Uterus (tissue), 4 donors: Measurements from ENCODE around the gene KHDC3L. TPM values are rescaled to one million over a fixed set of nuclear protein-coding genes. Genes with fewer than 3 reads are reported as not detected.
A peak's percentile ranks its signal among the peaks of the same experiment; 100 is the strongest.
"Not testable (repeated sequence)": the region's sequence is repeated elsewhere in the genome, so short reads cannot be mapped to it uniquely, and the experiment has no call there.

ENCODE experiments used
- DNase-seq, 2 donors: peaks; one replicate each; pipeline ENCODE4 v3.0.0-alpha.2; 2019 to 2020
- H3K27ac ChIP-seq, 2 donors: fragments of 200-600 bp; sonication (generic); 1 replicate in 1 of 2; 2 replicates in 1 of 2; pipeline ENCODE4 v1.5.1; 2016 to 2018
- H3K27me3 ChIP-seq, 2 donors: fragments of 200-600 bp; sonication (generic); one replicate each; pipeline ENCODE4 v1.5.1; 2018 to 2019; ENCODE audit warnings: control low read depth in 1 of 2
- H3K36me3 ChIP-seq, 2 donors: fragments of 200-600 bp; sonication (generic); one replicate each; pipeline ENCODE4 v1.5.1; 2019; ENCODE audit warnings: control low read depth in 1 of 2
- H3K4me1 ChIP-seq, 2 donors: fragments of 200-600 bp; sonication (generic); one replicate each; pipeline ENCODE4 v1.5.1; 2018 to 2019; ENCODE audit warnings: control low read depth in 1 of 2
- H3K4me3 ChIP-seq, 2 donors: fragments of 200-600 bp; sonication (generic); 1 replicate in 1 of 2; 2 replicates in 1 of 2; pipeline ENCODE4 v1.5.1; 2018 to 2019; ENCODE audit warnings: mild to moderate bottlenecking in 1 of 2
- H3K9me3 ChIP-seq, 2 donors: fragments of 200-600 bp; sonication (generic); one replicate each; pipeline ENCODE4 v1.5.1; 2019; ENCODE audit warnings: control low read depth in 1 of 2
- POLR2A ChIP-seq, 2 donors: fragments of 450-650 bp; IDR thresholded peaks; one replicate each; pipeline ENCODE4 v1.6.1; 2016; ENCODE audit warnings: antibody characterized with exemption in 2 of 2, mild to moderate bottlenecking in 1 of 2, moderate library complexity in 1 of 2
- intact Hi-C: fragments of 100-400 bp; cut with DNase I; formaldehyde crosslinking; loops from one replicate; pipeline ENCODE4 v1.15.1; 2023; ENCODE audit warnings: low total_unique reads
- total RNA-seq, 4 donors: library from RNA; depleted of rRNA in 3 of 4; stranded (reverse); fragments of >200 nt in 3 of 4; gene quantifications; one replicate each; pipeline versions ENCODE4 v1.1.0 to v1.2.4, GENCODE V29; 2014 to 2023
- TF ChIP-seq, protein P1 (sequence below), 4 experiments: fragments of 200-600 bp in 2 of 4; fragments of 450-650 bp in 2 of 4; sonication (generic) in 2 of 4; IDR thresholded peaks; one replicate each; pipeline ENCODE4 v1.5.1; 2016 to 2019; ENCODE audit warnings: antibody characterized with exemption in 4 of 4, mild to moderate bottlenecking in 2 of 4, moderate library complexity in 1 of 4
- donor health status: DM: yes; HTN: yes; CAD: no.

KHDC3L gene
- total RNA-seq, 4 donors from 2014 or later = 0.28 TPM; not detected in 3

- no peak for TF ChIP-seq POLR2A (IDR thresholded peaks at IDR 0.05)
- Histone ChIP-seq H3K4me3 (no peak overlapping the region), H3K27ac (no peak overlapping the region), H3K27me3 (no peaks in the 10 kb centered on the region), H3K4me1 (no peaks in the 10 kb centered on the region), H3K9me3 (no peaks in the 10 kb centered on the region), H3K36me3 (no peaks in the 10 kb centered on the region)
- intact Hi-C loops = no loop called here
- no peak for DNase-seq
Observed at GRCh38 chr6:73375216-73375615, 12.8 kb downstream of the KHDC3L start.

DNA sequence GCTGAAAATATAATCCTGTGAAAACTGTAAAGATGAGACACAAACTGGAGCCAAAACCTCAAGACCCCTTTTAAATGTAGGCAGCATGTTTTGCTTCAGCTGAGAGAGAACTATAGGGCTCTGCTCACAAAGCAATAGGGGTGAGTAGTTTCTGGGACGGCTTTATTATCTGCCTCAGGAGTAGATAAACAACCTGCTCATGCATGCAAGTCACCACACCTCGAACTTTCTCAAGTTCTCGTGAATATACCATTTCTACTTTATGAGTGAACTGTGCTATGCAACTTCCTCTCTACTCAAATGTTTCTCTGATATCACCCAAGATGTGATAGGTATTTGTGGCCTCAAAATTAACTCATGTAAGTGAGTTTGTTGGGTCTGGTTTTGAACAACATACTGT lies 14.8 kb downstream of the KHDC3L start:
- Histone ChIP-seq H3K27ac (no peak overlapping the region), H3K4me3 (no peak overlapping the region), H3K9me3 (no peaks in the 10 kb centered on the region), H3K4me1 (no peaks in the 10 kb centered on the region), H3K36me3 (no peaks in the 10 kb centered on the region), H3K27me3 (no peaks in the 10 kb centered on the region)
- TF ChIP-seq POLR2A (IDR thresholded peaks at IDR 0.05) = no peak
- TF ChIP-seq, protein P1, sequence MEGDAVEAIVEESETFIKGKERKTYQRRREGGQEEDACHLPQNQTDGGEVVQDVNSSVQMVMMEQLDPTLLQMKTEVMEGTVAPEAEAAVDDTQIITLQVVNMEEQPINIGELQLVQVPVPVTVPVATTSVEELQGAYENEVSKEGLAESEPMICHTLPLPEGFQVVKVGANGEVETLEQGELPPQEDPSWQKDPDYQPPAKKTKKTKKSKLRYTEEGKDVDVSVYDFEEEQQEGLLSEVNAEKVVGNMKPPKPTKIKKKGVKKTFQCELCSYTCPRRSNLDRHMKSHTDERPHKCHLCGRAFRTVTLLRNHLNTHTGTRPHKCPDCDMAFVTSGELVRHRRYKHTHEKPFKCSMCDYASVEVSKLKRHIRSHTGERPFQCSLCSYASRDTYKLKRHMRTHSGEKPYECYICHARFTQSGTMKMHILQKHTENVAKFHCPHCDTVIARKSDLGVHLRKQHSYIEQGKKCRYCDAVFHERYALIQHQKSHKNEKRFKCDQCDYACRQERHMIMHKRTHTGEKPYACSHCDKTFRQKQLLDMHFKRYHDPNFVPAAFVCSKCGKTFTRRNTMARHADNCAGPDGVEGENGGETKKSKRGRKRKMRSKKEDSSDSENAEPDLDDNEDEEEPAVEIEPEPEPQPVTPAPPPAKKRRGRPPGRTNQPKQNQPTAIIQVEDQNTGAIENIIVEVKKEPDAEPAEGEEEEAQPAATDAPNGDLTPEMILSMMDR (IDR thresholded peaks at IDR 0.05) = no peak
- intact Hi-C loops = no loop called here
- DNase-seq = no peak

DNA sequence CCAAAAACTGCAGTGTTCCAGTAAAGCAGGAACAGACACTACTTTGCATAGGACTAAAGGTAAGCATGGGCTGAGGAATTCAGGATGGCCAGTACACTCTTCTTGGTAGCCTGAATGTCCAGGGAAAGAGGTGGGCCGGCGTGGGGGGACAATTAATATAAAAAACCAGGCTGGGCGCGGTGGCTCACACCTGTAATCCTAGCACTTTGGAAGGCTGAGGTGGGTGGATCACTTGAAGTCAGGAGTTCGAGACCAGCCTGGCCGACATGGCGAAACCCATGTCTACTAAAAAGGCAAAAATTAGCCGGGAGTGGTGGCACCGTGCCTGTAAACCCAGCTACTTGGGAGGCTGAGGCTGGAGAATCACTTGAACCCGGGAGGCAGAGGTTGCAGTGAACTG lies 19.1 kb downstream of the KHDC3L start:
- H3K9me3 ChIP-seq, H3K4me3 ChIP-seq, H3K27me3 ChIP-seq, H3K36me3 ChIP-seq, H3K27ac ChIP-seq, DNase-seq, intact Hi-C loops, H3K4me1 ChIP-seq: not testable (repeated sequence)

GRCh38 chr6:73382462-73383113 lies 20.1 kb downstream of the KHDC3L start:
- Histone ChIP-seq H3K36me3 (no peaks in the 10 kb centered on the region), H3K4me1 (no peaks in the 10 kb centered on the region), H3K27me3 (no peaks in the 10 kb centered on the region), H3K9me3 (no peaks in the 10 kb centered on the region), H3K27ac (no peak overlapping the region), H3K4me3 (no peak overlapping the region)
- intact Hi-C loops = no loop called here
- TF ChIP-seq, protein P1 (IDR thresholded peaks at IDR 0.05) = no peak
- TF ChIP-seq POLR2A (IDR thresholded peaks at IDR 0.05) = no peak
- DNase-seq = no peak

- no peaks in the 10 kb centered on the region for H3K9me3 ChIP-seq
- no peak overlapping the region for H3K27ac ChIP-seq
- intact Hi-C loops = no loop called here
- H3K27me3 ChIP-seq = no peaks in the 10 kb centered on the region
- peak overlapping the region; percentile 23 to 31 for H3K4me3 ChIP-seq
- H3K4me1 ChIP-seq = no peaks in the 10 kb centered on the region
- DNase-seq = no peak
- no peaks in the 10 kb centered on the region for H3K36me3 ChIP-seq
- no peak for TF ChIP-seq POLR2A (IDR thresholded peaks at IDR 0.05)
- TF ChIP-seq, protein P1 (IDR thresholded peaks at IDR 0.05) = no peak
Observed at GRCh38 chr6:73388433-73388799, 26.0 kb downstream of the KHDC3L start.

GRCh38 chr6:73388800-73389512 lies 26.5 kb downstream of the KHDC3L start:
- Histone ChIP-seq H3K4me1 (no peaks in the 10 kb centered on the region), H3K27me3 (no peaks in the 10 kb centered on the region), H3K36me3 (no peaks in the 10 kb centered on the region), H3K27ac (peak overlapping the region in 1 of 2 donors; percentile 41), H3K4me3 (peak overlapping the region; percentile 23 to 31), H3K9me3 (no peaks in the 10 kb centered on the region)
- intact Hi-C loops = no loop called here
- DNase-seq = peak; percentile 22 to 26
- no peak for TF ChIP-seq POLR2A (IDR thresholded peaks at IDR 0.05)
- TF ChIP-seq, protein P1 (IDR thresholded peaks at IDR 0.05) = peak; percentile 35 to 51 (median 40)
